GM18870 (cell line): ENCODE results near the gene IARS1.

Experiments used
- ATAC-seq: cut with Tn5 transposase; IDR thresholded peaks from one replicate; pipeline ENCODE4 v1.9.1; 2021; ENCODE audit warnings: moderate library complexity; ENCODE audit not compliant: unreplicated experiment

Gene IARS1

GRCh38 chr9:92293452-92294296 lies at the start of gene IARS1:
Gene IARS1 (minus strand): TSS chr9:92293697. CDS start chr9:92289419, 4,278 bp downstream.
- ATAC-seq, result peak; percentile 88

GRCh38 chr9:92342825-92343488 lies 49.5 kb upstream of the IARS1 start:
- ATAC-seq, result no peak

- ATAC-seq, result no peak
These were observed 48.1 kb upstream of the IARS1 start for GRCh38 chr9:92341578-92341977.

- ATAC-seq, result no peak
These were observed 39.8 kb upstream of the IARS1 start for GRCh38 chr9:92333282-92333634.

GRCh38 chr9:92332577-92333281 lies 39.2 kb upstream of the IARS1 start:
- no peak for ATAC-seq

- no peak for ATAC-seq
These were observed 34.7 kb upstream of the IARS1 start for GRCh38 chr9:92328225-92328624.

GRCh38 chr9:92327283-92327850 lies 33.9 kb upstream of the IARS1 start:
- ATAC-seq, result no peak

GRCh38 chr9:92325991-92326500 lies 32.5 kb upstream of the IARS1 start:
- no peak for ATAC-seq

GRCh38 chr9:92325269-92325990 lies 31.9 kb upstream of the IARS1 start, which contains the start of the genes CENPP and NOL8:
Gene CENPP (plus strand): TSS chr9:92325953.
Gene NOL8 (minus strand): TSS chr9:92325350. CDS start chr9:92324161, 1,189 bp downstream.
- ATAC-seq, result peak; percentile 95

GRCh38 chr9:92324889-92325268 lies 31.4 kb upstream of the IARS1 start:
- ATAC-seq, result peak; percentile 5

- ATAC-seq, result no peak
These were observed 30.9 kb upstream of the IARS1 start for GRCh38 chr9:92324431-92324830.

- ATAC-seq, result no peak
These were observed 22.0 kb upstream of the IARS1 start for GRCh38 chr9:92315456-92315855.

GRCh38 chr9:92313624-92314012 lies 20.1 kb upstream of the IARS1 start:
- no peak for ATAC-seq

GRCh38 chr9:92312887-92313623 lies 19.6 kb upstream of the IARS1 start:
- ATAC-seq, result no peak

- no peak for ATAC-seq
These were observed 17.1 kb upstream of the IARS1 start for GRCh38 chr9:92310562-92310961.

GRCh38 chr9:92308893-92309292 lies 15.4 kb upstream of the IARS1 start:
- no peak for ATAC-seq

GRCh38 chr9:92300936-92301335 lies 7.4 kb upstream of the IARS1 start:
- ATAC-seq, result no peak

- no peak for ATAC-seq
These were observed 5.6 kb upstream of the IARS1 start for GRCh38 chr9:92299116-92299515.

GRCh38 chr9:92298036-92298435 lies 4.5 kb upstream of the IARS1 start:
- no peak for ATAC-seq

GRCh38 chr9:92297611-92298010 lies 4.1 kb upstream of the IARS1 start:
- no peak for ATAC-seq
